Amygdala (tissue), 56 donors: ENCODE measurements around the gene SLC16A3.
"Not testable (repeated sequence)": the region's sequence is repeated elsewhere in the genome, so short reads cannot be mapped to it uniquely, and the experiment has no call there.

Source experiments
- DNase-seq, 56 donors: peaks; one replicate each; lab custom pipeline; 2025; lab: John Stamatoyannopoulos, UW

The SLC16A3 gene

DNA sequence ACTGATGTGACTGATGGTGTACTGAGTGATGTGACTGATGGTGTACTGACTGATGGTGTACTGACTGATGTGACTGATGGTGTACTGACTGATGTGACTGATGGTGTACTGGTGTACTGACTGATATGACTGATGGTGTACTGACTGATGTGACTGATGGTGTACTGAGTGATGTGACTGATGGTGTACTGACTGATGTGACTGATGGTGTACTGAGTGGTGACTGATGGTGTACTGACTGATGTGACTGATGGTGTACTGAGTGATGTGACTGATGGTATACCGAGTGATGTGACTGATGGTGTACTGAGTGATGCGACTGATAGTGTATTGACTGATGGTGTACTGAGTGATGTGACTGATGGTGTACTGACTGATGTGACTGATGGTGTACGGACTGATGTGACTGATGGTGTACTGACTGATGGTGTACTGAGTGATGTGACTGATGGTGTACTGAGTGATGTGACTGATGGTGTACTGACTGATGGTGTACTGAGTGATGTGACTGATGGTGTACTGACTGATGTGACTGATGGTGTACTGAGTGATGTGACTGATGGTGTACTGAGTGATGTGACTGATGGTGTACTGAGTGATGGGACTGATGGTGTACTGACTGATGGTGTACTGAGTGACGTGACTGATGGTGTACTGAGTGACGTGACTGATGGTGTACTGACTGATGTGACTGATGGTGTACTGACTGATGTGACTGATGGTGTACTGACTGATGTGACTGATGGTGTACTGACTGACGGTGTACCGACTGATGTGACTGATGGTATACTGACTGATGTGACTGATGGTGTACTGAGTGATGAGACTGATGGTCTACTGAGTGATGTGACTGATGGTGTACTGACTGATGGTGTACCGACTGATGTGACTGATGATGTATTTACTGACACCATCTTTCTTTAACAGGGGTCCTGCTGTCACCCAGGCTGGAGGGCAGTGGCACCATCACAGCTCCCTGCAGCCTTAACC lies 31.4 kb downstream of the SLC16A3 start:
- DNase-seq = not testable (repeated sequence)

DNA sequence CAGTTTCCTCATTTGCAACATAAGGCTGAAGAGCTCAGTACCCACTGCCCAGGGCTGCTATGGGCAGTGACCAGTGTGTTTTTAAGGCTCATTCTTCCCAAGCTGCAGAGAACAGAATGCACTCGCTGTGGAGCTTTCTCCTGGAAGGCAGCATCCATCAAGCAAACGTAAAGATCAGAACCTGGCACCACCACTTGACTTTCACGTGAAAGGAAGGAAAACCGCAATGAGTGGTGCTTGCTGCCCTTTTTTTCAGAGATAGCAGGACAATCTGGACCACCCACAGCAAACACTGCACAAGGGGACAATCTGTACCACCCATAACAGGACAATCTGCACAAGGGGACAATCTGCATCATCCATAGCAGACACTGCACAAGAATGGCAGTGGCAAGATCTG lies 33.5 kb downstream of the SLC16A3 start:
- no peak for DNase-seq

DNA sequence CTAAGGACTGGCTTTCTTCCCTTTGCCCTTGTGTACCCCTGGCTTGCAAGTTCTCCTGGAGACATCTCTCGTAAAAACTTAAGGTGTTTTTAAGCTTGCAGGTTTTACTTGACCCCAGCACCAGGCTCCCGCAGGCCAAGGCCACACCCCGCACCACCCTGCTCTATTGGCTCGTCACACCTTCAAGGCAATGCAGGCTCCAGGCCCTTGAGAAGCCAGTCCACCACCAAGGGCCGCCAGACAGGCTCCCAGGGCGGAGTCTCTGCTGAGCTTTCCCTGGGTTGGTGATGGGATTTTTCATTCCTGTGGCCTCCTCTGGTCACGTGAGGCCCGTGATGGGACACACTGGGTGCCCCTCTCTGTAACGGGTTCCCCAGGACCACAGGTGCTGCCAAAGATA lies 34.8 kb downstream of the SLC16A3 start:
- DNase-seq = no peak

DNA sequence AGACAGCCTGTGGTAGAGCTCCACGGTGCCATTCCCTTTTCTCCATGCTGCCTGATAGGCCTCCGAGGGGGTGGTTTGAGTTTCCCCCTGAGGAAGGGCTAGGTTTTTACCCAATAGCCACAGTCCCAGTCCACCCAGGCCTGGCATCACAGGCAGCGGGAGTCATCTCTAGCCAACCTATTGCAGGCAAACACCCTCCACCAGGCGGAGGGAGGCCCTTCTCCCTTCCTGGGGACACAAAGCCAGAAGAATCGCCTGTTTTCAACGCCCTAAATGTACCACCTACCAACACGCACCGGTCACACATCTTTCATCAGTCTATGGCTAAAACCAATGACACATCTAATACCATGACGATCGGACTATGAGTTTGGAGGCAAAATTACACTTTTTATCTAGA lies 37.3 kb downstream of the SLC16A3 start:
- DNase-seq = no peak

DNA sequence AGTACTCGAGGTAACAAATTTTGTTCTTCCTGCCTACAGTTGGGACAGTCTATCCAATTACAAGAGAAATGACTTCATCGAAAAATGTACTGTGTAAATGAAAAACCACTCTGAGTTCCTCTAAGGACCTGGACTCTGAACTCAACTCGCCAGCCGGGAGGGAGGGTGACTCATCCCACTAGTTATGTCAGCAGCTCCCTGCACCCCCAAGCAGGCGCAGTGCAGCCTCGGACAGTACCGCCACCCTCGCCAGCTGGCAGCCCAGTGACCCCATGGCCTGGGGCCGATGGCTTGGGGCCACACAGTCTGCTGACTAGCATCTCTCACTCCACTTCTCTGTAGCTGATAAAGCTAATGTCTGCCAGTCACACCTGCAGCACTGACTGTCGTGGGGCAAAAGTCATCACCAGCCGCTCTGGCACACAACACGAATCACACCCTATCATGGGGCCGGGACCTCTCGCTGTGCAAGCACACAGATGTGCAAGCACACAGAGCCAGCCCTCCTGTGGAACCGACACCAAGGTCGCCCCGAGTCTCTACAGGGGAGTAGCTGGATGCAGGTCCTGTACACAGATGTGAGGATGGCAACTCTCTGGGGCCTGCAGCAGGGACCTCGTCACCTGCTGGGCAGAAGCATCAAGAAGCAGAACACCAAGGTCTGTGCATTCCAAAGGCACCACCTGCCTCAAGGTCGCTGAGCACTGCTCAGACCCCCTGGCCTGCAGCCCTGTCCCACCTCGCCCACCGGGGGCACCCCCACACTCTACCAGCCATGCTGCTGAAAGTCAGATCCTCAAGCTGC lies 38.9 kb downstream of the SLC16A3 start:
- peak; percentile 20 to 95 (median 80) for DNase-seq

DNA sequence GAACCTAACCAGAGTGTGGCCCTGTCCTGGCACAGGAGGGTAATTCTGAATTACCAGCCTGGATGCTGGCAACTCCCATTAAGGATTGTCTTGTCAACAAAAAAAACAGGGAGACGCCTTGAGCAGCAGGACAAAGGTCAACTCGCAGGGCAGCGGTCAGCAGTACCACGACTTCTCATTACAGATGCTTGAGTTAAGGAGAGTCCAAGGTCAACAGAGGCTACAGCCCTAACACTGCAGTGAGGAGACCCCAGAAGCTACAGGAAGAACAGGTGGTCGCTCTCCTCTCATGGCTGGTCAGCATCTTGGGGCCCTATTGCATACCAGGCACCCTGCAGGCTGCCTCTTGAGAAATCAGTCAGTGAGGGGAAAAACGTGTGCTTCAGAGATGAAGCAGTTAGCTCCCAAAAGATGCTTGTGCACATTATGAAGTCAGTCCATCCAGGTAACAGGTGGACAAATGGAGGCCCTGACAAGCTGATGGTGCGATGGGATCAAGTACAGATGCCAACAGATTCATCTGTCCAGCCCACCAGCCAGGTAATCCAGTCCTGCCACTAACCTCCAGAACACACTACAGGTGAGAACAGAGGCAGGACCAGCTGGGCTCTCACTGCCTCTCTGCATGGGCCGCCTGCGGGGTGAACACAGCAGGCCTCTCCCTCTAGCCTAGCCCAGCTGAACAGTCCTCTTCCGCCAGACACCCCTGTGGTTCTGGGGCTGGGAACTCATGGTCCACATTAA lies 40.5 kb downstream of the SLC16A3 start:
- DNase-seq = no peak

DNA sequence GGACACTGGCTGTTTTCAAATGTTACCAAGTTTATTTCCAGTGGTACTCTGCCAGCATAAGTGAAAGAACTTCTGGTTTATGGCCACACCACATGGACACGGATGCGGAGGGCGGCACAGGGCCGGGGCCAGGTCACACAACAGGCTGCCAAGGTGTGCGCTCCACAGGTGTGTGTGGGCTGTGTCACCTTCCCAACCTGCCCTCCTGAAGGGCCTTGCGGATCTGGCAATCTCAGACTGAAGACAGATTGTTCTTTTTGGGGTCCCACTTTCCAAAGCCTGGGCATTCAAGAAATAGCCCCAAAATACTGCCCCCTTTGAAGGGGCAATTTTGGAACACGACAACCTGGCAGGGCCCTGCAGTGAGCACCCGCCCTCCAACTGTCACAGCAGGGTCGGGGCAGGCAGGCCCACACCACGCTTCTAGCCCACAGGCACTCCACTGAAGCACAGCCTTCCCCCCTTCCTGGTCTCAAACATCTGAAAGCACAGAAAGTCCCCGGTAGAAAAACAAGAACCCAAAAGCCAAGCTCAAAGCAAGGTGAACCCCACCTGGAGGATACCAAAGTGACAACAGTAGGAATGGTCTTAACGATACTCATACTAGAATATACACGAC lies 41.1 kb downstream of the SLC16A3 start:
- DNase-seq = no peak

DNA sequence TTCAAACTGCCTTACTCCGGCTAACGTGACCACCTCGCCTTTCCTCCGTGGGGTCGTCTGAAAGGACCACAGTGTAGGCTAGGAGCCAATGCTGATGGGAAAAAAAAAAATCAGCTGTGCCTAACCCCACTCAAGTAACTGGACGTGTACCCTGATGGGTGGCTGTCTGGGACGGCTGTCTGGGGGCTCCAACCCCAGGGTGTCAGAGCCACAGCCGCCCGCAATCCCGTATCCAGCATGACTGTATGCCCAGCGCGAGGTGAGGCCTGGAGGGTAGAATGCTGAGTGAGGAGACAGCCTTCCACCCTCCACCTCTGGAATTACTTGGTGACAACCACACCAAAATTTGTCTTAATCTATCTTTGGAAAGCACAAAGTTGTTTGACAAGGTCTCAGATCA lies 41.8 kb downstream of the SLC16A3 start:
- no peak for DNase-seq

DNA sequence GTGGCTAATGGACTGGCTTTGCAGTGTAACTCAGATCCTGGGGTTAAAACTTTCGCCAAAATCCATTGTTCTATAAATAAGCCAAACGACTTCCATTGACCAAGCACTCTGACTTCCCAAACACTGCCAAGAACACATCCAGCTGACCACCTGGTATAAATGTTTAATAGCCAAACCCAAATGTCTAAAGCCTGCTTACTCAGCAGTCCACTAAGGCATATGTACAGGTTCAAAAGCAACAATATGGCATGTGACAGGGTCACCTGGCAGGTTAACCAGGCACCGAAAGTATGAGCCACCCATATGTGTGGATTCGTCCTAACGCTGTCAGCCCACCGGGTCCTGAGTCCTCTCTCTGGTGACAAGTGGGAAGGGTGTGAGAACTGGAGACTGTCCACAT lies 42.6 kb downstream of the SLC16A3 start:
- no peak for DNase-seq

DNA sequence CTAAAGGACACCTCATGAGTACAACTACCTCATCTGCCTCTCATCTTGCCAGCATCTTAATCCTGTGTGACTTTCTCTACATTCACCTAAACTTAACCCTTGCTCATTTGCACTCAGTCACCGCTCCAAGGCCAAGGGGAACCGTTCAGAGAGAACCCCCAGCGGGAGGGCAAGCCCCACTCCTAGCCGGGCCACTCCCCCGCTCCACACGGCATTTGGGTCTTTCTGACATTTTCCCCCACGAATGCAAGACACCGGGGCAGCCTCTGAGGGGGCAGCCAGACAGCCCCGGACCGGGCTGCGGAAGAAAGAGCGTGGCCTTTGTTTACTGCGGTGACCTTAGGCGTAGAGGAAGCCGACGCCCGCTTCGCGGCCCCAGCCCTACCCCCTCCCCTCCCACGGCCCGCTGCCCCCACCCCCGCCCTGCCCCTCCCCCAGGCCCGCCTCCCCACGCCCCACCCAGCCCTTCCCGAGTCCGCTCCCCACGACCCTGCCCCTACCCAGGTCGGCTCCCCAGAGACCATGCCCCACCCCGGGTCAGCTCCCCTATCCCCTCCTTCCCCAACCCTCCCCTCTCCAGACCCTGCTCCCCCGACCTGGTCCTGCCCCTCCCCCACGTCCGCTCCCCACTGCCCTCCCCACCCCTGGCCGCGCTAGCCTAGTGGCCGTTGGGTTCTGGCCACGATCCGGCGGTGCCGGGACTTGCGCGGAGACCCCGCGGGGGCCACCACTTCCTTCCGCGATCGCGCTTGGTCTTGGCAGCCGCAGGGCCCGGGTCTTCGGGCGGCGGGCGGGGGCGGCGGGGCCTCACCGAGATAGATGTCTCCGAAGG lies 43.9 kb downstream of the SLC16A3 start:
- DNase-seq = peak in 17 of 56 donors; percentile 9 to 75 (median 51)

DNA sequence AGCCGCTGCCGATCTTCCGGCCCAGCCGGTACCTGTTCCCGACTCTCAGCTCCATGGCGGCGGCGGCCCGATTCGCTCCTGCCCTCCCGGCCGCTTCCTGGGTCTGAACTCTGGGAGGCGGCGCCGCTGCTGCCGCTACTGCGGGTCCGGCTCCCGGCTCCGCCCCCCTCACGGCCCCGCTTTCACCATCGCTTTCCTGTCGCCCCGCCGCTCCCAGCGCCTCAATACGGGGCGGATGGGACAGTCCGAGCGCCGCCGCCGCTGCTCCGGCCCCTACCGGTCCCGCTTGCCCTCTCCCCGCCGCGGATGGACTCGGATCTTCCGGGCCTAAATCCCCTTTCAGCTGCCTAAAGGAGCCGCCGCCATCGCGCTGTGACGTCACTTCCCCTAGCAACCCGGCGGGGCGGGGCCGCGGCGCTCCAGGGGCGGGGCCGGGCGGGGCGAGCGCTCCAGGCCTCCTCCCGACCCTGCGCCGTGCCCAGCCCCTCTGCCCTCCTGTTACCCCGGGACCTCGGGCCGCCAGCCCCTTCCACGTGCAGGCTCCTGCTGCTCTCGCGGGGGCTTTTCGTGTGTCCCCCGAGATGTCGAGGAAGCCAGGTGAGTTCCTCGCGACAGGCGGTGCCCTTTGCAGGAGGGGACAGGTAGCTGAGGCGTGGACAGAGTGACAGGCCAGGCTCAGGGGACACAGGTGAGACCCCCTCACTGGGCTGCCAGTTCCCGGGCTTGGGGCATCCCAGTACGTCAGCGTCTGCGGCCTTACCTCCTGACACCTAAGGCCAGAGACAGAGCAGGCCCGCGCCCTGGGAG lies 44.7 kb downstream of the SLC16A3 start, which contains the start of gene CSNK1D:
Gene CSNK1D, minus strand, starts transcription at position 374 of the 807 bp plus-strand sequence. Its CDS starts 319 bp downstream, at position 55.
- DNase-seq = peak; percentile 30 to 95 (median 79)

DNA sequence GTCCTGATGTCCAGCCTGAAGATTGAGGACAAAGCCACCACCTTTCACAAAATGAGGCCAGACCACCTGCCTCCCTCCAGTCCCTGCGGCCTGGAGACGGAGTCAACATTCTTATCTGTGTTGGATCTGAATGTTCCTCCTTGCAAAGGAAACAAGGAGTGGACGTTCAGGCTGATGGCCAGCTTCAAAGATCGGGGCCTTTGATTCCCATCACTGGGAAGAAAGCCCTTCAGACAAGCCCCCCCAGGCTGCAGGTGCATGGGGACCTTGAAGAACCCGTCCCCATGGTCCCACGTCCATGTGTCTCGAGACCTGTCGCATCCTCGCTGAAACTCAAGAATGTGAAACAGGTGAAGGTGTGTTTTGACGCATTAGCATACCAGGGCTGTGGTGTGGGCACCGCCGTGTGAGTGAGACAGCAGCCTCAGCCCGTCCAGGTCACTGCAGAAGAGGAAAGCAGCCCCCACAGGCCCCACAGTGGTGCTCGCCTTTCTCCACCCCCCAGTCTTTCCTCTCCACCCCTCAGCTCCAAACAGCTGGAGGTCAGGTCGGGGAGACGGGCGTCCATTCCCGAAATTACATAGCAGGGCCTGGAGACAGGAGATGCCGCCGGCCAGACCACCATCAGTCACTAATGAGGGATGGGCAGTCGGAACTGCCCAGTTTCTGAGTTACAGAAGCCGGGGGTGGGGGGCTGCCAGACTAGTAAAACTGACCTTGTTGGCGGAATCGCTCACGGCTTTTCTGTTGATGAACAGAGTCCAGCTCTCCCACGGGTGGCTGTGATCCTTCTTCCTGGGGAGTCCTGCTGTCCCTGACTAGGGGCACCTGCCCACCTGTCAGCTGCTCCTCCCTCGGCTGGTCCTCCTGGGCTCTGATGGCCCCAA lies 45.5 kb downstream of the SLC16A3 start:
- DNase-seq = no peak

DNA sequence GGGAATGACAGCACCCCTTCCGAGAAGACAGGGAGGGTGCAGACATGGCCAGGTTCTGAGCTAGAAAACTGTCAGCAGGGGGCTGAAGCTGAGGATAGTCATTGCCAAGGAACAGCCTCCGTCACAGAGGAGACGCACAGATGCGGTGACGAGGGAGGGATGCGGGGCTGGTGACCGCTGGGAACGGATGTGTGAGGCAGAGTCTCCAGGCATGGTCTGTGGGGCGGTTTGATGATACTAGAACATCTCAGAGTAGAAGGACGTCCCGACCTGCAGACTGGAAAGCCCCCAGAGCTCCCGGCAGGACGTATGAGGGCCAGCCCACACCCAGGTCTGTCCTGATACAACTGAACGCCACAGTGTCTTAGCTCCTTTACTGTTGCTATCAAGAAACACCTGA lies 46.5 kb downstream of the SLC16A3 start:
- DNase-seq = no peak

DNA sequence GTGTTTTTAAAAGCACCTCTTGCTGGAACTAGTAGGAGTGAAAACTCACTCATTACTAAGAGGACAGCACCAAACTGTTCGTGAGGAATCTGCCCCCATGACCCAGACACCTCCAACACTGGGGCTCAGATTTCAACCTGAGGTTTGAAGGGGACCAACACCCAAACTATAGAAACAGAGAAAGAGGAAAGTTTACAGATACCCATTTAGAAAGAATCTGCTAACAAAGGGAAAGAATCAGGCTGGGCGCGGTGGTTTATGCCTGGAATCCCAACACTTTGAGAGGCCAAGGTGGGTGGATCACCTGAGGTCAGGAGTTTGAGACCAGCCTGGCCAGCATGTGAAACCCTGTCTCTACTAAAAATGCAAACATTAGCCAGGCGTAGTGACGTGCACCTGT lies 48.1 kb downstream of the SLC16A3 start:
- DNase-seq = no peak

DNA sequence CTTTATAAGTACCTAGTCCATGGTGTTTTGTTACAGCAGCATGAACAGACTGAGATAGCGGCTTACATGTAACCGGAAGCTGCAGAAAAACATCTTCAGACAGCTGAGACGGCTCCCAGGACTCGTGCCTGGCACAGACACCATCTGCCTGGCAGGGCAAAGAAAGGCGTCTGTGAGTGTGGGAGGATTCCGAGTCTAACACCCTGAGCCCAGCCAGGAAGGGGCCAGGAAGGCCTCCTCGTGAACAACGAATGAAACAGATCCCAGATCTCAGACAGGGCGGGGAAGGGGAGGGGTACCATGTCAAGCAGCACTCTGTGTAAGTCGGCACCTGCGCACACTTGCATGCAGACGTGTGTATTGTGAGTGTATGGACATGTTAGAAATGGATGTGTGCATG lies 49.0 kb downstream of the SLC16A3 start:
- peak in 7 of 56 donors; percentile 14 to 32 (median 18) for DNase-seq

DNA sequence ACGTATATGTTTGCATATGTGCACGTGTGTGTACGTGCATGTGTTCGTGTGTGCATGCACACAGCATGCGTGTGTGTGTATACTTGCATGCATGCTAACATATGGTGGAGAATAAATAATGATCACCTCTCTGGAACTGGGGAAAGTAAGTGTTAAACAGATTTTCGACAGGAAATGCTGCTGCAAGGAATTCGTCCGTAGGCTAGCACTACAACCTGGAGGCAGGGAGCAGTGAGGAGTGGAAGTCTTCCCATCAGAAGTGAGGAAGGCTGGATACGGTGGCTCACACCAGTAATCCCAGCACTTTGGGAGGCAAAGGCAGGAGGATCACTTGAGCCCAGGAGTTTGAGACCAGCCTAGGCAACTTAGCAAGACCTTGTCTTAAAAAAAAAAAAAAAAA lies 49.5 kb downstream of the SLC16A3 start:
- no peak for DNase-seq

DNA sequence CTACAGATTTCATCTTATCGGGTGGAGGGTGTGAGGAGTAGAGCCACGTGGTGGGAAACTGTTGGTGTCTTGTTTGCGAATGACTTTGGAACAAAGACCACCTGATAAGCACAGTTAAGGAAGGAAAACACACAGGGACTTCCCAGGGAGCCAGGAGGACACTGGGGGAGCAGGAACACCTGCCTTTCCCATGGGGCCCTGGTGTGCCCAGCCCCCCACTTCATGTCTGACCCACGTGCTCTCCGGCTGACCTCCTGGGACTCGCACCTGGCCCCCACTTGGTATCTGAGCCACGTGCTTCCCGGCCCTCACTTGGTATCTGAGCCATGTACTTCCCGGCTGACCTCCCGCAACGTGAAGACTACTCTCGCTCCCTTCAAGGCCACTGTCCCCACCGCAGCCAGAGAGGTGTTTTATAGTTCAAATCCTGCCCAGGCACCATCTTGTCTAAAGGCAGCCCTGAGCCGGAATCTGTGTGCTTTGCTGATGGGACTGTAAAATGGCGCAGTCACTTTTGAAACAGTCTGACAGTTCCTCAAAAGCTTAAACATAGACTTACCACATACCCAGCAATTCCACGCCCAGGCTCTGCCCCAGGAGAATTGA lies 50.0 kb downstream of the SLC16A3 start:
- DNase-seq = no peak
